ENCODE results near the gene CERT1.
A peak's percentile ranks its signal among the peaks of the same experiment; 100 is the strongest.

The CERT1 gene

DNA sequence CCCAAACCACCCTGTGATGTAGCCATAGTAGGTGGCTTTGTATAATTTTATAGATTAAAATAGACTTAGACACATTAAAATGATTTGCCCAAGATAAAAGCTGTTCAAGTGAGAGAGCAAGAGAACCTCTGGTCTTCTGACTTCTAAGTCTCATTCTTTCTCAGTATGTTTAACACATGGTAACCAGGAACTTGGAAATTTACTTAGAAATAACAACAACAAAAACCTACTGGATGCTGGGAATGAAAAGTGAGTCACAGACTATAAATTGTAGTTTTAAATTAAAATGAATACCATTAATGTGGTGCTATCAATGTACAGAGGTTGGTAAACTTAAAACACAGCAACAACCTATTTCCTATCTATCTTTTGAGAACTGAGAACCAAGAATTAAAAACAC is 144.0 kb downstream of the CERT1 start:
- no peak for FAIRE-seq
- DNase-seq (ENCODE audit: insufficient read length, low spot score) = no peak
- TF ChIP-seq POU2F2 (IDR thresholded peaks at IDR 0.05; ENCODE audit: low read depth, low read length) (no peak), POLR2AphosphoS5 (IDR thresholded peaks at IDR 0.05; ENCODE audit: low read depth, low read length) (no peak), SPI1 (IDR thresholded peaks at IDR 0.05; ENCODE audit: low read depth, low read length) (no peak), PAX5 (IDR thresholded peaks at IDR 0.05; ENCODE audit: insufficient read depth, low read length, severe bottlenecking) (no peak), POLR2A (IDR thresholded peaks at IDR 0.05; ENCODE audit: low read depth, low read length) (no peak), TAF1 (IDR thresholded peaks at IDR 0.05; ENCODE audit: low read depth, low read length) (no peak)

GRCh38 chr5:75366787-75367186 is 144.6 kb downstream of the CERT1 start:
- TF ChIP-seq TAF1 (IDR thresholded peaks at IDR 0.05; ENCODE audit: low read depth, low read length) = no peak
- no peak for TF ChIP-seq SPI1 (IDR thresholded peaks at IDR 0.05; ENCODE audit: low read depth, low read length)
- TF ChIP-seq POU2F2 (IDR thresholded peaks at IDR 0.05; ENCODE audit: low read depth, low read length) = no peak
- TF ChIP-seq POLR2AphosphoS5 (IDR thresholded peaks at IDR 0.05; ENCODE audit: low read depth, low read length) = no peak
- no peak for TF ChIP-seq POLR2A (IDR thresholded peaks at IDR 0.05; ENCODE audit: low read depth, low read length)
- TF ChIP-seq PAX5 (IDR thresholded peaks at IDR 0.05; ENCODE audit: insufficient read depth, low read length, severe bottlenecking) = no peak
- peak; percentile 78 for FAIRE-seq
- DNase-seq (ENCODE audit: insufficient read length, low spot score) = no peak

- no peak for FAIRE-seq
- no peak for TF ChIP-seq POLR2A (IDR thresholded peaks at IDR 0.05; ENCODE audit: low read depth, low read length)
- TF ChIP-seq POU2F2 (IDR thresholded peaks at IDR 0.05; ENCODE audit: low read depth, low read length) = no peak
- no peak for TF ChIP-seq POLR2AphosphoS5 (IDR thresholded peaks at IDR 0.05; ENCODE audit: low read depth, low read length)
- no peak for DNase-seq (ENCODE audit: insufficient read length, low spot score)
These were observed 145.7 kb downstream of the CERT1 start for GRCh38 chr5:75365740-75366139.

GRCh38 chr5:75364571-75365280 is 146.7 kb downstream of the CERT1 start:
- FAIRE-seq (no peak), DNase-seq (ENCODE audit: insufficient read length, low spot score) (no peak)
- TF ChIP-seq SPI1 (IDR thresholded peaks at IDR 0.05; ENCODE audit: low read depth, low read length) (no peak), PAX5 (IDR thresholded peaks at IDR 0.05; ENCODE audit: insufficient read depth, low read length, severe bottlenecking) (no peak), POLR2AphosphoS5 (IDR thresholded peaks at IDR 0.05; ENCODE audit: low read depth, low read length) (no peak), POLR2A (IDR thresholded peaks at IDR 0.05; ENCODE audit: low read depth, low read length) (no peak; the same call in 1 of the 2 replicates), POU2F2 (IDR thresholded peaks at IDR 0.05; ENCODE audit: low read depth, low read length) (no peak), TAF1 (IDR thresholded peaks at IDR 0.05; ENCODE audit: low read depth, low read length) (no peak)

DNA sequence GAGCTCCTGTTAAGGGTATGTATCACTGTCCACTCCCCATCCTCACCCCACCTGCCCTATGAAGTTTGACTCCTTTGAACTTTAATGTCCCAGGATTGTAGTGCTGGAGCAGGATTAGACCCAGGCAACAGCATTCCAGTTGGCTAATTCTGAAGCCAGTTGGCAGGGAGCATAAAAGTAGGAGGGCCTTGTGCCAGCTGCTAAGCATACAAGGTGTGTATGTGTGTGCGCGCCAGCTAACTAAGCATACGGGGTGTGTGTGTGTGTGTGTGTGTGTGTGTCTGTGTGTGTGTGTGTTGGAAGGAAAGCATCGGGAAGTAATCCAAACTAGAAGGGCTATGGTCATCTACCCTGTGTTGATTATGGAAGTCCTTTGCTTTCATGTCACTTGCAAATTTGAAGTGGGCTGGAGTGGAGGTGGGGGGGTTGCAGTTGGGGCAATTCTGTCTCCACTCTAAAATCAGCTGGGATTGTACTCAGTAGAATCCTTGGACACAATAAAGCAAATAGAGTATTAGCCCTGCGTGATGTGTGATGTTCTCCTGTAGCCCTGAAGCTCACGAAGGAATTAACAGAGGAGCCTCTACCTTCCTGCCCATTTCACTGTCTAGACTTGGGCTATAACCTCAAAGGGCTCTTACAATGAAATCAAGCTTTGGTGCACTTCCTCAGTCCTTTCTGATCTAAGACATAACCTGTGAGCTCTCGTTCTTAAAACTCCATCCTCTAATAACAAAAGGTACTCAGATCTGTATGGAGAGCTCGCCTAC is 147.5 kb downstream of the CERT1 start:
- no peak for FAIRE-seq

DNA sequence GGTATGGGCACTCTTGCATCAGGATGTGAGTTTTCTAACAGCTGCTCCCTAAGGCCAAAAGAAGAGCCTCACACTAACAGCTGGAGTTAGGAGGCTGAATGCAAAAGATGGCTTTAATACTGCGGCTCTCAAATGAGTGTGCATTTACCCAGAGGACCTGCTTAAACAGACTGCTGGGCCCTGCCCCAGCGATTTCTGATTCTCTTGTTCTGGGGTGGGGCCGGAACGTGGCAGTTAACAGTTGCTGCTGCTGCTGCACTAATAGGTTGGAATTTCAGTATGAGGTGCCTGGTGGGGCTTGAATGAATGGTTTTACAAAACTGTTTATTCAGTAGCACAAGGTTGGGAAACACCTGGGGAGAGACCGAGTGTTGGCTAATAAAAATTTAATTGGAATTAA is 148.3 kb downstream of the CERT1 start:
- FAIRE-seq = no peak
- TF ChIP-seq POLR2AphosphoS5 (IDR thresholded peaks at IDR 0.05; ENCODE audit: low read depth, low read length) (no peak), POLR2A (IDR thresholded peaks at IDR 0.05; ENCODE audit: low read depth, low read length) (no peak), PAX5 (IDR thresholded peaks at IDR 0.05; ENCODE audit: insufficient read depth, low read length, severe bottlenecking) (no peak), SPI1 (IDR thresholded peaks at IDR 0.05; ENCODE audit: low read depth, low read length) (no peak), POU2F2 (IDR thresholded peaks at IDR 0.05; ENCODE audit: low read depth, low read length) (no peak), TAF1 (IDR thresholded peaks at IDR 0.05; ENCODE audit: low read depth, low read length) (no peak)
- DNase-seq (ENCODE audit: insufficient read length, low spot score) = no peak

More for the DNA sequence above, 147.5 kb downstream of the CERT1 start:
- TF ChIP-seq POLR2AphosphoS5 (IDR thresholded peaks at IDR 0.05; ENCODE audit: low read depth, low read length) (0 out of 2 replicates have a peak, but pooled peaks have one; percentile 32), TAF1 (IDR thresholded peaks at IDR 0.05; ENCODE audit: low read depth, low read length) (no peak)
- DNase-seq (ENCODE audit: insufficient read length, low spot score) = no peak

- TF ChIP-seq SPI1 (IDR thresholded peaks at IDR 0.05; ENCODE audit: low read depth, low read length) (no peak), POLR2A (IDR thresholded peaks at IDR 0.05; ENCODE audit: low read depth, low read length) (peak; percentile 10; the same call in 1 of the 2 replicates)
- FAIRE-seq = no peak
These were observed 148.9 kb downstream of the CERT1 start for GRCh38 chr5:75362474-75362975.

GRCh38 chr5:75361310-75361709 is 150.1 kb downstream of the CERT1 start:
- TF ChIP-seq SPI1 (IDR thresholded peaks at IDR 0.05; ENCODE audit: low read depth, low read length) (no peak), POLR2A (IDR thresholded peaks at IDR 0.05; ENCODE audit: low read depth, low read length) (no peak), POU2F2 (IDR thresholded peaks at IDR 0.05; ENCODE audit: low read depth, low read length) (no peak), POLR2AphosphoS5 (IDR thresholded peaks at IDR 0.05; ENCODE audit: low read depth, low read length) (no peak), PAX5 (IDR thresholded peaks at IDR 0.05; ENCODE audit: insufficient read depth, low read length, severe bottlenecking) (no peak), TAF1 (IDR thresholded peaks at IDR 0.05; ENCODE audit: low read depth, low read length) (no peak)
- DNase-seq (ENCODE audit: insufficient read length, low spot score) = no peak
- no peak for FAIRE-seq

More at GRCh38 chr5:75362474-75362975, 148.9 kb downstream of the CERT1 start:
- DNase-seq (ENCODE audit: insufficient read length, low spot score) = no peak

DNA sequence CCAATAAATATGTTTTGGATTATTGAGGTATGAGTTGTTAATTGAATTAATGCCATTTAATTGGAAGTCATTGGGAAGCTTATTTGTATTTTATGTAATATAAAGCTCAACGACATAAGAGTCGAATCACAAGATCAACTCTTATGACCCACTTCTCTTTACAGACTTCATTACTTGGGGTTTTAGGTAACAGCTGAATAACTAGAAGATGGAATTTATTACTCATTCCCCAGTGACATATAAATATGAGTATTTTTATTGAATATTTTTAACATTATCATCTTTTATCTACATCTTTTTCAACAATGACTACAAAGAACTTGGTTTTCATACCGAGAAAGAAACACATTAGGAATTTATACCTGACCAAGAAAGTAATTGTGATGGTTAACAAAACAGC is 153.3 kb downstream of the CERT1 start:
- no peak for TF ChIP-seq POU2F2 (IDR thresholded peaks at IDR 0.05; ENCODE audit: low read depth, low read length)
- no peak for TF ChIP-seq TAF1 (IDR thresholded peaks at IDR 0.05; ENCODE audit: low read depth, low read length)
- no peak for TF ChIP-seq POLR2AphosphoS5 (IDR thresholded peaks at IDR 0.05; ENCODE audit: low read depth, low read length)
- TF ChIP-seq POLR2A (IDR thresholded peaks at IDR 0.05; ENCODE audit: low read depth, low read length) = no peak
- no peak for TF ChIP-seq PAX5 (IDR thresholded peaks at IDR 0.05; ENCODE audit: insufficient read depth, low read length, severe bottlenecking)
- no peak for TF ChIP-seq SPI1 (IDR thresholded peaks at IDR 0.05; ENCODE audit: low read depth, low read length)
- DNase-seq (ENCODE audit: insufficient read length, low spot score) (no peak), FAIRE-seq (no peak)

Measured in GM12891 (cell line).